HG02642 (cell line): Measurements from ENCODE around the gene ENC1.

Experiments used
- ATAC-seq: cut with Tn5 transposase; IDR thresholded peaks from one replicate; pipeline ENCODE4 v1.9.1; 2021; ENCODE audit warnings: mild to moderate bottlenecking; ENCODE audit not compliant: unreplicated experiment, poor library complexity

Gene ENC1

GRCh38 chr5:74659172-74659571, 18.6 kb upstream of the ENC1 start:
- no peak for ATAC-seq

GRCh38 chr5:74657165-74657564, 16.6 kb upstream of the ENC1 start:
- no peak for ATAC-seq

GRCh38 chr5:74655716-74656115, 15.2 kb upstream of the ENC1 start:
- ATAC-seq, result no peak

GRCh38 chr5:74655206-74655605, 14.7 kb upstream of the ENC1 start:
- ATAC-seq, result no peak

GRCh38 chr5:74653991-74654390, 13.5 kb upstream of the ENC1 start:
- ATAC-seq, result no peak

- ATAC-seq, result no peak
Measured at GRCh38 chr5:74652576-74652975, 12.0 kb upstream of the ENC1 start.

GRCh38 chr5:74651710-74652109, 11.2 kb upstream of the ENC1 start:
- ATAC-seq, result no peak

- no peak for ATAC-seq
Measured at GRCh38 chr5:74649421-74649973, 9.0 kb upstream of the ENC1 start.

- ATAC-seq, result peak; percentile 77
Measured at GRCh38 chr5:74648835-74649293, 8.3 kb upstream of the ENC1 start.

GRCh38 chr5:74647096-74647495, 6.6 kb upstream of the ENC1 start:
- no peak for ATAC-seq

GRCh38 chr5:74643111-74643562, 2.6 kb upstream of the ENC1 start:
- ATAC-seq, result no peak

- ATAC-seq, result no peak
Measured at GRCh38 chr5:74642543-74642863, 2.0 kb upstream of the ENC1 start.

- ATAC-seq, result no peak
Measured at GRCh38 chr5:74641735-74642542, 1.4 kb upstream of the ENC1 start.

- ATAC-seq, result peak; percentile 23
Measured at GRCh38 chr5:74640954-74641734, 616 bp upstream of the ENC1 start.

- ATAC-seq, result peak; percentile 25
Measured at GRCh38 chr5:74639807-74640449, 600 bp downstream of the ENC1 start.

- peak; percentile 33 for ATAC-seq
Measured at GRCh38 chr5:74638970-74639806, 1.3 kb downstream of the ENC1 start.

- ATAC-seq, result no peak
Measured at GRCh38 chr5:74638544-74638969, 2.0 kb downstream of the ENC1 start.

- no peak for ATAC-seq
Measured at GRCh38 chr5:74636552-74636951, 4.0 kb downstream of the ENC1 start.

GRCh38 chr5:74636149-74636548, 4.4 kb downstream of the ENC1 start:
- no peak for ATAC-seq
